Glutamatergic neuron (in vitro differentiated cells): ENCODE results near the gene KRTAP5-2. TPM values are rescaled to one million over a fixed set of nuclear protein-coding genes. Genes with fewer than 3 reads are reported as not detected.

Experiments
- DNase-seq: peaks from one replicate; pipeline ENCODE4 v3.0.0; 2022
- H3K27ac Mint-ChIP-seq: one replicate; pipeline ENCODE4 v1.8.0; 2020; ENCODE audit warnings: mild to moderate bottlenecking, mixed read lengths, inconsistent platforms; ENCODE audit not compliant: unreplicated experiment
- H3K27me3 Mint-ChIP-seq: one replicate; pipeline ENCODE4 v1.8.0; 2020; ENCODE audit warnings: mild to moderate bottlenecking, moderate library complexity, mixed read lengths, inconsistent platforms; ENCODE audit not compliant: unreplicated experiment
- H3K36me3 Mint-ChIP-seq: one replicate; pipeline ENCODE4 v1.8.0; 2020; ENCODE audit warnings: mild to moderate bottlenecking, mixed read lengths, inconsistent platforms; ENCODE audit not compliant: unreplicated experiment
- H3K4me1 Mint-ChIP-seq: one replicate; pipeline ENCODE4 v1.8.0; 2020; ENCODE audit warnings: mild to moderate bottlenecking, low read depth, mixed read lengths, inconsistent platforms; ENCODE audit not compliant: unreplicated experiment
- H3K4me3 Mint-ChIP-seq: one replicate; pipeline ENCODE4 v1.8.0; 2020; ENCODE audit warnings: mild to moderate bottlenecking, mixed read lengths, inconsistent platforms; ENCODE audit not compliant: unreplicated experiment
- H3K9me3 Mint-ChIP-seq: one replicate; pipeline ENCODE4 v1.8.0; 2020; ENCODE audit warnings: mild to moderate bottlenecking, moderate library complexity, mixed read lengths, inconsistent platforms; ENCODE audit not compliant: unreplicated experiment
- CTCF ChIP-seq: fragments of 200-600 bp; sonication (generic); IDR thresholded peaks from one replicate; pipeline ENCODE4 v1.5.0; 2021; ENCODE audit not compliant: partially characterized antibody, unreplicated experiment
- total RNA-seq: library from RNA; stranded (reverse); fragmentation: NEBNext Ultra II Directional; extraction: Animal tissue kit (Norgen Biotek cat#: 25700); gene quantifications from one replicate; pipeline ENCODE4 v1.2.1, GENCODE V29; 2021; ENCODE audit not compliant: unreplicated experiment

KRTAP5-2 gene
- total RNA-seq, 1 donor from 2014 or later = not detected

- peaks cover 17% of the 10 kb centered on the region for H3K9me3 Mint-ChIP-seq
Observed at GRCh38 chr11:1574933-1575242, 23.2 kb downstream of the KRTAP5-2 start.

GRCh38 chr11:1574238-1574932 lies 23.7 kb downstream of the KRTAP5-2 start:
- Mint-ChIP-seq H3K27me3 (peaks cover 23% of the 10 kb centered on the region), H3K27ac (no peak overlapping the region), H3K36me3 (peaks cover 16% of the 10 kb centered on the region), H3K9me3 (peaks cover 20% of the 10 kb centered on the region), H3K4me1 (peaks cover 9% of the 10 kb centered on the region), H3K4me3 (peak overlapping the region; percentile 90)
- TF ChIP-seq CTCF = peak; percentile 77
- peak; percentile 81 for DNase-seq

More at GRCh38 chr11:1574933-1575242, 23.2 kb downstream of the KRTAP5-2 start:
- Mint-ChIP-seq H3K4me1 (peaks cover 4% of the 10 kb centered on the region), H3K27ac (peak overlapping the region; percentile 70), H3K27me3 (peaks cover 18% of the 10 kb centered on the region), H3K36me3 (peaks cover 16% of the 10 kb centered on the region), H3K4me3 (peak overlapping the region; percentile 90)
- no peak for DNase-seq
- peak; percentile 9 for TF ChIP-seq CTCF

- Mint-ChIP-seq H3K27ac (peak overlapping the region; percentile 75), H3K4me1 (peaks cover 11% of the 10 kb centered on the region), H3K27me3 (peaks cover 28% of the 10 kb centered on the region), H3K9me3 (peaks cover 19% of the 10 kb centered on the region), H3K36me3 (peaks cover 14% of the 10 kb centered on the region), H3K4me3 (peak overlapping the region; percentile 86)
- TF ChIP-seq CTCF = no peak
- no peak for DNase-seq
Observed at GRCh38 chr11:1573903-1574237, 24.2 kb downstream of the KRTAP5-2 start.

- DNase-seq = no peak
- peaks cover 16% of the 10 kb centered on the region for H3K9me3 Mint-ChIP-seq
- peaks cover 8% of the 10 kb centered on the region for H3K36me3 Mint-ChIP-seq
- peaks cover 28% of the 10 kb centered on the region for H3K27me3 Mint-ChIP-seq
- peaks cover 13% of the 10 kb centered on the region for H3K4me1 Mint-ChIP-seq
- H3K27ac Mint-ChIP-seq = peak overlapping the region; percentile 75
- no peak for TF ChIP-seq CTCF
- H3K4me3 Mint-ChIP-seq = peak overlapping the region; percentile 86
Observed at GRCh38 chr11:1573077-1573902, 24.8 kb downstream of the KRTAP5-2 start.
